Activated CD8-positive, alpha-beta memory T cell treated with anti-CD3 and anti-CD28 coated beads, Interleukin-2, amount 50 U/mL, for 24 hours (primary cell): ENCODE data around the gene TYROBP.
"Not testable (repeated sequence)": the region's sequence is repeated elsewhere in the genome, so short reads cannot be mapped to it uniquely, and the experiment has no call there.

ENCODE experiments used
- DNase-seq: peaks from one replicate; pipeline ENCODE4 v3.0.0-alpha.2; 2020; ENCODE audit errors: extremely low read depth

Gene TYROBP

GRCh38 chr19:35908010-35908441 lies at the start of gene TYROBP:
TSS of gene TYROBP (minus strand) at chr19:35908295. CDS start at chr19:35908228, 67 bp downstream.
- no peak for DNase-seq

GRCh38 chr19:35957411-35957810 lies 49.3 kb upstream of the TYROBP start:
- DNase-seq, result not testable (repeated sequence)

- DNase-seq, result no peak
Observed at GRCh38 chr19:35955881-35956634, 48.0 kb upstream of the TYROBP start.

- DNase-seq, result no peak
Observed at GRCh38 chr19:35949131-35949530, 41.0 kb upstream of the TYROBP start.

- DNase-seq, result no peak
Observed at GRCh38 chr19:35946203-35946602, 38.1 kb upstream of the TYROBP start.

GRCh38 chr19:35945121-35945790 lies 37.2 kb upstream of the TYROBP start:
- DNase-seq, result no peak

GRCh38 chr19:35944556-35944955 lies 36.5 kb upstream of the TYROBP start:
- no peak for DNase-seq

- no peak for DNase-seq
Observed at GRCh38 chr19:35943321-35944301, 35.5 kb upstream of the TYROBP start.

- no peak for DNase-seq
Observed at GRCh38 chr19:35942235-35942634, 34.1 kb upstream of the TYROBP start.

GRCh38 chr19:35940839-35941238 lies 32.7 kb upstream of the TYROBP start:
- no peak for DNase-seq

GRCh38 chr19:35940078-35940775 lies 32.1 kb upstream of the TYROBP start:
- no peak for DNase-seq

GRCh38 chr19:35939307-35940077 lies 31.4 kb upstream of the TYROBP start:
- no peak for DNase-seq

- DNase-seq, result no peak
Observed at GRCh38 chr19:35938282-35939224, 30.5 kb upstream of the TYROBP start.

- no peak for DNase-seq
Observed at GRCh38 chr19:35937345-35938281, 29.5 kb upstream of the TYROBP start.

- no peak for DNase-seq
Observed at GRCh38 chr19:35936738-35937268, 28.7 kb upstream of the TYROBP start.

- no peak for DNase-seq
Observed at GRCh38 chr19:35935911-35936737, 28.0 kb upstream of the TYROBP start, which contains the start of gene LRFN3. TSS of gene LRFN3 (plus strand) at chr19:35936374. CDS start at chr19:35939426, 3,052 bp downstream.

- DNase-seq, result no peak
Observed at GRCh38 chr19:35932291-35932936, 24.3 kb upstream of the TYROBP start.
